ENCODE measurements around the gene TMEM255A.

The TMEM255A gene

DNA sequence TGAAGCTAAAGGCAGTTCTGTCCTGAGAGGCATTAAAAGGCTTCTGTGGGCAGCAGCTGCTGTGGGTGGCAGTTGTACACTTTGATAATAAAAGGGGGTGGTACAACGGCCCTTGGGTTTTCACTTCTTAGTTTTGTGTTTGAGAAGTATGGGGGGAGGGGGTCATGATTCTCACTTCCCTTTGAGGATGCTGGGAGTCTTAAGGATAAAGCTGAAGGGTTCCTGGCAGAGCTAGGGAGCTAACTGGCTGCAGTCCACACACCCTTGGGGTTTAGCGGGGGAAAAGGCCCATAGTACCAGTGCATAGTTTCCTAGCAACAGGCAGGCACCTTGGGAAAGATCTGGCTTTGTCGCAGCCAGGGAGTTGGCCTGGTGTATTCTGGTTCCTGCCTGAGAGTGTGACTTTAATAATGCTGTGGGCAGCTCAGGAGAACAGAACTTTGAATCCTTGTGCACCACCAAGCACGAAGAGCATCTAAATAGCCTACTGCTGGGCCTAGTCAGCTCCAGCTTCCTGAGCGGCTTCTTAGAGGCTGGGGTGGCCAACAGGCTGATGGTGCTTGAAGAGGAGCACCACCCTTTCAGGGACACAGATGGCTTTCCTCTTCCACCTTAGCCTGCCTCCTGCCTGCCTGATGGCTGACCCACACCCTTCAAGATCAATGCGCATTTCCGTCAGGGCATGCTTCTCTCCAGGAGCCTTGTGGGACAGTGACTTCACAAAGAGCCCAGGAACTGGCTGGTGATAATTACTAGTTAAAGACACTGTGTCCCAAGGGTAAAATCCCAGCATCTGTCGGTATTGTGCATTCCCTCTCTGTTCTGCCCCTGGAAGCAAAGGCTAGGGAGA is 48.2 kb downstream of the TMEM255A start:
- no peak for DNase-seq

DNA sequence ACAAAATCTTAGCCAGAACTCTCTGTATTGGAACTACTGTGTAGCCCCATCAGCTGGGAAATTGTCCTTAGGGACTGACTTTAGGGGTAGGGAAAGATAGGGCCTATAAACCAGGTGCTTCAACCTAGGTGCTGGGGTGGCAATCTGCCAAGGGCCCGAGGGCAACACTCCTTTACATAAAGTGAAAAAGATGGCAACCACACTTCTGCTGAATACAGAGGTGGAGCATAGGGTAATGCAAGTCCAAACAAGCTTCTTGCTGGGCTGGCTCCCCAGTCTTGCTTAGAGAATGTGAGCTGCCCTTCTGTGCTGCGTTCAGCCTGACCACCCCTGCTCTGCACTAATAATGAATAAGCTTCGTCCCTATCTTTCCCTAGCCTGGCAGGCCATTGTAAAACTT is 50.9 kb downstream of the TMEM255A start:
- DNase-seq: no peak

GRCh38 chrX:120253784-120254183 is 57.5 kb downstream of the TMEM255A start:
- no peak for DNase-seq

- no peak for DNase-seq
Observed at GRCh38 chrX:120251471-120252011, 59.7 kb downstream of the TMEM255A start.

DNA sequence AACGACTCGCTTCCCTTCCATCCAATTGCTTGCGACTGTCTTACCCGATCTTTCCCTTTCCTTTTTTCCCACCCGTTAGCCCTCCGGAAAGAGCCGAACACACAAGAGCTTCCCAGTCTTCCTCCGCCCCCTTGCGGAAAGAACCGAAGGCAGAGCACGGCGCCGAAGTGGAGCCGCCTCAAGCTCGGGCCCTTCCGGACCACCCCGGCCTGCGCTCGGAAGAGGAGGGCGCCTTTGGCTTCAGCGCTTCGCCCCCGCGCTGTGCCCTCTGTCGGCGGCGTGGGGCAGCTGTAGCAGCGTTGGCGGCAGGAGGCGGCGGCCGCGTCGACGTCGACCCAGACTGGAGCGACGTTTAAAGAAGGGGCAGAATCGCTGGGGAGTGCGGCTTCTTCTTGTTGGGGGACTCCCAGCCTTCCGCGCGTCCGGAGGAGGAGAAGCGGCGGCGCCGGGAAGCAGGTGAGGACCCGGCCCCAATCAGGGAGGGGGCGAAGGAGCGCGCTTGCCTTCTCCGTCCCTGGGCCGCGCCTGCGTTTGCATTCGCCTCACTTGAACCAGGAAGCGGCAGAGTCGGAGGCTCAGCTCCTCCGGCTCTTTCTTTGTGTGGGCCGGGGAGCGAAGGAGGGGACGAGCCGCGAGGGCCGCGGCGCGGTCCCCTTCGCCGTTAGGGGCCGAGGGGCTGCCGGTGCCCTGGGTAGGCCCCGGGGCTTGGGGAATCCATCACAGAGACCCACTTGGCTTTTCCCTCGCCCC is 60.6 kb downstream of the TMEM255A start, which contains the start of gene ZBTB33:
Gene ZBTB33 (plus strand): TSS at position 291 of the 750 bp plus-strand sequence. CDS start 2,604 bp downstream, outside the sequence.
- peak; percentile 92 for DNase-seq

- peak; percentile 83 for DNase-seq
Observed at GRCh38 chrX:120244735-120245498, 66.3 kb downstream of the TMEM255A start.

DNA sequence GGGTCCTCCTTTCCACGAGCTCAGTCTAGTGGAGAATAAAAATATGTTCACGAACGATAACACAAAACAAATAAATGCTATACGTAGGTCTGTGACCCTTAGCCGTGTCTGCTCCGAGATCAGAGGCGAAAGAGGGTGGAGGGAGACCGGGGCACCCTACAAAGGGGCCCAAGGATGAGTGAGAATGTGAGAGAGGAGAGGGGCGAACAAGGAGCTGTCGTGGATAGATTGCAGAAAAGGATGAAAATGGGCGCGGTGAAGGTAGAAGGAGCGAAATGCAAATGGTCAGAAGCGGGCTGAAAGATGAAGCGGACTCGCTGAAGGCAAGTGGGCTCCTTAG is 66.9 kb downstream of the TMEM255A start:
- no peak for DNase-seq

DNA sequence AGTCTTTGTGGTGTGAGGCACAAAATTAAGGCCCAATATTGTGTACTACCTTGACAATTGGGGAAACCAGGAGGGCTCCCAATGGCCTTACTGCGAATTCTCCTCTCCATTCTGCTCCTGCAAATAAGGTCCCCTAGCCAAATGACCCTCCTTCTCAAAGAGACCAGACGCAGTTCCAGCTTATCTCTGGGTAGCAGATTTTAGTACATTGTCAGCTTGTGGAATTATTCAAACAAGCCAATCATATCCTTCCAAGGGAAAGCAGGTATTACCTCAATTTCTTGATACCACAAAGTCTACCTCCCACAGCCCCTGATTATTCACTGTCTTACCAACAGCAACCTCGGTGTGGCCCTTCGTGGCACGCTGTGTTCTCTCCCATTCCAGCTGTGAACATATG is 68.4 kb downstream of the TMEM255A start:
- DNase-seq: no peak

GRCh38 chrX:120238933-120239332 is 72.3 kb downstream of the TMEM255A start:
- DNase-seq: no peak

DNA sequence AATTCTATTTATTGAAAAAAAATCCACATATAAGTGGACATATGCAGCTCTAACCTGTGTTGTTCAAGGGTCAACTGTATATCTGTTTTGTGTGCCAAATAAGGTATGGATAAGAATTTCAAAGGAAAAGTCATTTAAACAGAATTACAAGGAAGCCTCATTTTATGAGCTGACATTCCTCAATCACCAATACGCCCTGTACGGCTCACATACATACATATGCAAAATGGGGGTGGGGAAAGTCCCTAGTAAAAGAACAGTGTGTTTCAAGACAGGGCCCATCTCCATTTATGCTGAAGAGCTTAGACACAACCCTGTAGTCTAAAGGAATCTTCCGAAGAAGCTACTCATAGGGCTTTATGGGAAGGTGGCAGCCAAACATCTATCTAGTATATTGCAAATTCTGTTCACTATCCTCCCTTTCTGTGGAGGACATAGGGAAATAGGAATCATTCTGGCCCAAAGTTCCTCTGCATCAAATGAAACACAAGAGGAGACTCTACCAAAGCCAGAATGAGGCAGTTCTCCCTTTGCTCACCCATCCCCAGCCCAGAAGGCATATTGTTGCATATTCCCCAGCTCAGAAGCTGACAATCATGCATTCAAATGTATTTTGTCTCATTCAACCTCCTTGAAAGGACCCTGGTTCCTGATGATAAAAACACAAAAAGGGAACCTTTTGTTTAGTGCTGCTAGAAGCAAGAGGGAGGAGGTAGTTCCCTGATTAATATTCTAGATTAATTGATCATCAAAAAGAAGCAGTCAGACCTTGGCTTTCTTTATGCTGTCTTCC is 74.4 kb downstream of the TMEM255A start:
- DNase-seq: no peak

DNA sequence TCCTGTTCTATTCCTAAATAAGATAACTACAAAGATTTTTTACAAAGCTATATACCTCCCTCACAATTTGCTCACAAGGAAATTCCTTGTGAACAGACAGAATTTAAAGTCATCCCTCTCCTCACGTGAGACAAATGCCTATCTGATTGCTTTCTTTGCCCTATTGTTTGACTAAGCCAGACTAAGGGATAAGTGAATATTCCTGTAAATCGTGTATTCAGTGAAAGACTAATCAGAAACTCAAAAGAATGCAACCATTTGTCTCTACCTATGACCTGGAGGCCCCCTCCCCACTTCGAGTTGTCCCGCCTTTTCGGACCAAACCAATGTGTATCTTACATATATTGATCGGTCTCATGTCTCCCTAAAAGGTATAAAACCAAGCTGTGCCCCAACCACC is 76.0 kb downstream of the TMEM255A start:
- DNase-seq: no peak

- no peak for DNase-seq
Observed at GRCh38 chrX:120228187-120228908, 82.9 kb downstream of the TMEM255A start.

GRCh38 chrX:120224388-120224787 is 86.9 kb downstream of the TMEM255A start:
- no peak for DNase-seq

GRCh38 chrX:120223374-120223773 is 87.9 kb downstream of the TMEM255A start:
- DNase-seq: no peak

- peak; percentile 23 for DNase-seq
Observed at GRCh38 chrX:120213438-120214265, 97.6 kb downstream of the TMEM255A start.
